T-helper 2 cell treated with Interferon-gamma antibody and Interleukin-4, amounts not matched to agents 5 μg/mL and 100 μg/mL, for 36 hours (primary cell): ENCODE data around the gene TMED5.
"Not testable (repeated sequence)": the region's sequence is repeated elsewhere in the genome, so short reads cannot be mapped to it uniquely, and the experiment has no call there.

Experiments
- DNase-seq: peaks from one replicate; pipeline ENCODE4 v3.0.0; 2021; ENCODE audit warnings: low spot score
- H3K27ac Mint-ChIP-seq: one replicate; pipeline ENCODE4 v1.8.0; 2021; ENCODE audit warnings: mild to moderate bottlenecking, mixed read lengths
- H3K27me3 Mint-ChIP-seq: one replicate; pipeline ENCODE4 v1.8.0; 2021; ENCODE audit warnings: low read depth, mixed read lengths
- H3K36me3 Mint-ChIP-seq: one replicate; pipeline ENCODE4 v1.8.0; 2021; ENCODE audit warnings: low read depth, mixed read lengths
- H3K4me1 Mint-ChIP-seq: one replicate; pipeline ENCODE4 v1.8.0; 2021; ENCODE audit warnings: low read depth, mixed read lengths
- H3K4me3 Mint-ChIP-seq: one replicate; pipeline ENCODE4 v1.8.0; 2022; ENCODE audit warnings: mild to moderate bottlenecking, moderate library complexity, mixed read lengths
- H3K9me3 Mint-ChIP-seq: one replicate; pipeline ENCODE4 v1.8.0; 2021; ENCODE audit warnings: mixed read lengths

Gene TMED5

GRCh38 chr1:93194231-93194990 is 14.2 kb upstream of the TMED5 start:
- Mint-ChIP-seq H3K4me3 (no peak overlapping the region), H3K4me1 (peaks cover 21% of the 10 kb centered on the region), H3K9me3 (no peaks in the 10 kb centered on the region), H3K36me3 (peaks cover 55% of the 10 kb centered on the region), H3K27me3 (no peaks in the 10 kb centered on the region), H3K27ac (no peak overlapping the region)
- DNase-seq = no peak

- peaks cover 47% of the 10 kb centered on the region for H3K36me3 Mint-ChIP-seq
- no peaks in the 10 kb centered on the region for H3K27me3 Mint-ChIP-seq
- peaks cover 21% of the 10 kb centered on the region for H3K4me1 Mint-ChIP-seq
- H3K4me3 Mint-ChIP-seq = no peak overlapping the region
- no peak for DNase-seq
- H3K27ac Mint-ChIP-seq = no peak overlapping the region
- no peaks in the 10 kb centered on the region for H3K9me3 Mint-ChIP-seq
These were observed 10.2 kb upstream of the TMED5 start for GRCh38 chr1:93190432-93190831.

GRCh38 chr1:93186667-93187066 is 6.5 kb upstream of the TMED5 start:
- no peaks in the 10 kb centered on the region for H3K9me3 Mint-ChIP-seq
- no peak overlapping the region for H3K27ac Mint-ChIP-seq
- no peak overlapping the region for H3K4me3 Mint-ChIP-seq
- H3K4me1 Mint-ChIP-seq = peaks cover 43% of the 10 kb centered on the region
- H3K27me3 Mint-ChIP-seq = no peaks in the 10 kb centered on the region
- DNase-seq = no peak
- H3K36me3 Mint-ChIP-seq = peaks cover 44% of the 10 kb centered on the region

GRCh38 chr1:93180723-93181613 is 755 bp upstream of the TMED5 start, which contains the start of gene CCDC18:
Gene CCDC18 (plus strand): TSS chr1:93180724. CDS start chr1:93183362, 2,638 bp downstream.
- Mint-ChIP-seq H3K27ac (peak within 1 kb of the TSS; percentile 98), H3K4me1 (peaks cover 49% of the 10 kb centered on the region), H3K9me3 (no peaks in the 10 kb centered on the region), H3K27me3 (no peaks in the 10 kb centered on the region), H3K4me3 (peak within 1 kb of the TSS; percentile 90), H3K36me3 (peaks cover 46% of the 10 kb centered on the region)
- DNase-seq = peak; percentile 25

- no peak for DNase-seq
- Mint-ChIP-seq H3K9me3 (peaks cover 3% of the 10 kb centered on the region), H3K27me3 (no peaks in the 10 kb centered on the region), H3K4me3 (peak overlapping the region; percentile 90), H3K4me1 (peaks cover 44% of the 10 kb centered on the region), H3K36me3 (peaks cover 48% of the 10 kb centered on the region), H3K27ac (peak overlapping the region; percentile 98)
These were observed 1.8 kb downstream of the TMED5 start for GRCh38 chr1:93178418-93178817.

- Mint-ChIP-seq H3K4me1 (peaks cover 44% of the 10 kb centered on the region), H3K36me3 (peaks cover 49% of the 10 kb centered on the region), H3K27ac (peak overlapping the region; percentile 98), H3K9me3 (peaks cover 3% of the 10 kb centered on the region), H3K27me3 (no peaks in the 10 kb centered on the region), H3K4me3 (peak overlapping the region; percentile 90)
- DNase-seq = no peak
These were observed 2.2 kb downstream of the TMED5 start for GRCh38 chr1:93177991-93178390.

- DNase-seq, H3K9me3 Mint-ChIP-seq, H3K4me3 Mint-ChIP-seq, H3K27me3 Mint-ChIP-seq, H3K27ac Mint-ChIP-seq: not testable (repeated sequence)
- peaks cover 53% of the 10 kb centered on the region for H3K4me1 Mint-ChIP-seq
- peaks cover 60% of the 10 kb centered on the region for H3K36me3 Mint-ChIP-seq
These were observed 5.6 kb downstream of the TMED5 start for GRCh38 chr1:93174638-93175037.

- peak overlapping the region; percentile 46 for H3K4me3 Mint-ChIP-seq
These were observed 7.4 kb downstream of the TMED5 start for GRCh38 chr1:93172778-93173177.

GRCh38 chr1:93171549-93172034 is 8.6 kb downstream of the TMED5 start:
- H3K27me3 Mint-ChIP-seq = no peaks in the 10 kb centered on the region
- H3K27ac Mint-ChIP-seq = peak overlapping the region; percentile 87
- peaks cover 24% of the 10 kb centered on the region for H3K9me3 Mint-ChIP-seq
- H3K4me3 Mint-ChIP-seq = peak overlapping the region; percentile 88
- H3K4me1 Mint-ChIP-seq = peaks cover 45% of the 10 kb centered on the region
- peaks cover 66% of the 10 kb centered on the region for H3K36me3 Mint-ChIP-seq
- no peak for DNase-seq

More at GRCh38 chr1:93172778-93173177, 7.4 kb downstream of the TMED5 start:
- Mint-ChIP-seq H3K27ac (no peak overlapping the region), H3K27me3 (no peaks in the 10 kb centered on the region), H3K4me1 (peaks cover 50% of the 10 kb centered on the region), H3K36me3 (peaks cover 61% of the 10 kb centered on the region), H3K9me3 (peaks cover 18% of the 10 kb centered on the region)
- DNase-seq = no peak

GRCh38 chr1:93170141-93170678 is 10.0 kb downstream of the TMED5 start:
- H3K27me3 Mint-ChIP-seq, H3K4me3 Mint-ChIP-seq, H3K27ac Mint-ChIP-seq, DNase-seq: not testable (repeated sequence)
- Mint-ChIP-seq H3K4me1 (peaks cover 41% of the 10 kb centered on the region), H3K9me3 (peaks cover 31% of the 10 kb centered on the region), H3K36me3 (peaks cover 70% of the 10 kb centered on the region)

GRCh38 chr1:93167006-93167405 is 13.2 kb downstream of the TMED5 start:
- Mint-ChIP-seq H3K36me3 (peaks cover 61% of the 10 kb centered on the region), H3K4me3 (no peak overlapping the region), H3K4me1 (peaks cover 29% of the 10 kb centered on the region), H3K9me3 (peaks cover 28% of the 10 kb centered on the region), H3K27me3 (no peaks in the 10 kb centered on the region), H3K27ac (no peak overlapping the region)
- no peak for DNase-seq

- peaks cover 21% of the 10 kb centered on the region for H3K4me1 Mint-ChIP-seq
- peaks cover 28% of the 10 kb centered on the region for H3K9me3 Mint-ChIP-seq
- H3K36me3 Mint-ChIP-seq = peaks cover 62% of the 10 kb centered on the region
- H3K27ac Mint-ChIP-seq, H3K4me3 Mint-ChIP-seq, H3K27me3 Mint-ChIP-seq, DNase-seq: not testable (repeated sequence)
These were observed 14.3 kb downstream of the TMED5 start for GRCh38 chr1:93165895-93166294.

GRCh38 chr1:93164816-93165215 is 15.4 kb downstream of the TMED5 start:
- no peak overlapping the region for H3K4me3 Mint-ChIP-seq
- no peaks in the 10 kb centered on the region for H3K27me3 Mint-ChIP-seq
- no peak for DNase-seq
- peaks cover 59% of the 10 kb centered on the region for H3K36me3 Mint-ChIP-seq
- H3K4me1 Mint-ChIP-seq = peaks cover 19% of the 10 kb centered on the region
- no peak overlapping the region for H3K27ac Mint-ChIP-seq
- H3K9me3 Mint-ChIP-seq = peaks cover 28% of the 10 kb centered on the region

- peaks cover 57% of the 10 kb centered on the region for H3K36me3 Mint-ChIP-seq
- not testable (repeated sequence) for DNase-seq, H3K27ac Mint-ChIP-seq, H3K27me3 Mint-ChIP-seq, H3K4me3 Mint-ChIP-seq
- peaks cover 19% of the 10 kb centered on the region for H3K9me3 Mint-ChIP-seq
- peaks cover 17% of the 10 kb centered on the region for H3K4me1 Mint-ChIP-seq
These were observed 16.9 kb downstream of the TMED5 start for GRCh38 chr1:93163314-93163713.
